ENCODE results near the gene FAM236A. TPM values are rescaled to one million over a fixed set of nuclear protein-coding genes. Genes with fewer than 3 reads are reported as not detected.

Gene FAM236A
- total RNA-seq, 3 donors from 2014 or later, result not detected

Other genes starting within 250 kb of the FAM236A start
- gene PHKA1, start 223.9 kb upstream of the FAM236A start, total RNA-seq, result 1 to 10 TPM; 3.8 to 8.7 (median 4.0) TPM
- gene DMRTC1B, start 161.3 kb upstream of the FAM236A start, total RNA-seq, result 1 to 10 TPM in 1 of 3 donors, not detected in 2; 1.5 TPM
- gene FAM236B, start 155.5 kb upstream of the FAM236A start, total RNA-seq, result not detected
- not detected for gene FAM236D, start 130.0 kb upstream of the FAM236A start, total RNA-seq
- not detected for gene FAM236C, start 25.6 kb upstream of the FAM236A start, total RNA-seq
- not detected for gene DMRTC1, start 5.6 kb downstream of the FAM236A start, total RNA-seq
- under 1 TPM in 1 of 3 donors, not detected in 2; 0.25 TPM for gene PABPC1L2B, start 64.7 kb downstream of the FAM236A start, total RNA-seq
- gene PABPC1L2A, start 141.3 kb downstream of the FAM236A start, total RNA-seq, result not detected